Measurements from ENCODE around the gene HLA-C. TPM values are rescaled to one million over a fixed set of nuclear protein-coding genes. Genes with fewer than 3 reads are reported as not detected.
"Not testable (repeated sequence)": the region's sequence is repeated elsewhere in the genome, so short reads cannot be mapped to it uniquely, and the experiment has no call there.

HLA-C gene
- total RNA-seq, 1 experiment from 2014 or later: 219 TPM

DNA sequence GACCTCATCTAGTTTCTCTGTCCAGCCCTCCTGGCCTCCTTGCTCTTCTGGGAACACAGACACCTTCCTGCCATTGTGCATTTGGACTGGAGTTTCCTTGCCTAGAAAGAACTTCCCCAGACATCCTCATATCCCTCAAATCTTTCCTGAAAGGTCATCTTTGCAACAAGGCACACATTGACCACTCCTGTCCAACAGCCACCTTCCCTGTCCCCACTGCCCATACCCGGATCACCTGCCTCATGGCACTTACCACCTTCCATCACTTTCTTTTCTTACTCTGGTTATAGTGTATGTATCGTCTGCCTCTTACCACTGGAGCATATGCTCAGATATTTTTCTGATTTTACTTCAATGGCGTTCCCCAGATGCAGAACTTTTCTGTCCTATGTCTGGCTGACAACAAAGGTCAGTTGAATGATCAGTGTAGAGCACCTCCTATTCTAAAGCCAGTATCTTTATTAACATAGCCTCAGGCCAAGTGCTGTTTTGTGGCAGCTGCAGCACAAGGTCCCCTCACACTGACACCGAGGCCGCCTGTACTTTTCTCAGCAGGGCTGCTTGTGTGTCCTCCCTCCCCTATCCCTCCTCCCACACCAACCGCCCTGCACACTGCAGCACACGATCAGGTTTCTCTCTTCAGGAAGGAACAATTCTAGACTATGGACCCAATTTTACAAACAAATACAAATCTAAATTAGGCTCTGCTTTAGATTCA lies 4.1 kb downstream of the HLA-C start:
- ATAC-seq (no peak), DNase-seq (no peak)
- TF ChIP-seq EZH2phosphoT487 (IDR thresholded peaks at IDR 0.05; ENCODE audit: borderline replicate concordance, low read length): no peak
- TF ChIP-seq EZH2 (IDR thresholded peaks at IDR 0.05; ENCODE audit: low read length, unreplicated experiment): no peak
- TF ChIP-seq, protein P1, sequence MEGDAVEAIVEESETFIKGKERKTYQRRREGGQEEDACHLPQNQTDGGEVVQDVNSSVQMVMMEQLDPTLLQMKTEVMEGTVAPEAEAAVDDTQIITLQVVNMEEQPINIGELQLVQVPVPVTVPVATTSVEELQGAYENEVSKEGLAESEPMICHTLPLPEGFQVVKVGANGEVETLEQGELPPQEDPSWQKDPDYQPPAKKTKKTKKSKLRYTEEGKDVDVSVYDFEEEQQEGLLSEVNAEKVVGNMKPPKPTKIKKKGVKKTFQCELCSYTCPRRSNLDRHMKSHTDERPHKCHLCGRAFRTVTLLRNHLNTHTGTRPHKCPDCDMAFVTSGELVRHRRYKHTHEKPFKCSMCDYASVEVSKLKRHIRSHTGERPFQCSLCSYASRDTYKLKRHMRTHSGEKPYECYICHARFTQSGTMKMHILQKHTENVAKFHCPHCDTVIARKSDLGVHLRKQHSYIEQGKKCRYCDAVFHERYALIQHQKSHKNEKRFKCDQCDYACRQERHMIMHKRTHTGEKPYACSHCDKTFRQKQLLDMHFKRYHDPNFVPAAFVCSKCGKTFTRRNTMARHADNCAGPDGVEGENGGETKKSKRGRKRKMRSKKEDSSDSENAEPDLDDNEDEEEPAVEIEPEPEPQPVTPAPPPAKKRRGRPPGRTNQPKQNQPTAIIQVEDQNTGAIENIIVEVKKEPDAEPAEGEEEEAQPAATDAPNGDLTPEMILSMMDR (conservative IDR thresholded peaks at IDR 0.05; ENCODE audit: low read depth, low read length): no peak
- ChIA-PET POLR2A (ENCODE audit: unreplicated experiment) (no interaction called here), CTCF (no interaction called here)
- Histone ChIP-seq H3K27ac (ENCODE audit: low read length) (no peak overlapping the region), H3K27me3 (ENCODE audit: low read length) (no peaks in the 10 kb centered on the region), H3K9me2 (replicated peaks; ENCODE audit: low read length) (no peaks in the 10 kb centered on the region), H3K9me3 (ENCODE audit: low read length) (no peaks in the 10 kb centered on the region), H3K79me2 (ENCODE audit: low read length) (no peaks in the 10 kb centered on the region), H3F3A (ENCODE audit: low read length, unreplicated experiment) (no peaks in the 10 kb centered on the region), H3K4me3 (ENCODE audit: low read length) (no peak overlapping the region), H3K36me3 (ENCODE audit: low read depth, low read length) (no peaks in the 10 kb centered on the region), H3K4me2 (ENCODE audit: low read length) (no peak overlapping the region), H4K20me1 (ENCODE audit: low read length) (no peaks in the 10 kb centered on the region), H2AFZ (ENCODE audit: low read length) (no peak overlapping the region), H3K9ac (ENCODE audit: low read length) (no peak overlapping the region), H3K4me1 (ENCODE audit: insufficient read depth, low read length) (peaks cover 3% of the 10 kb centered on the region; the same call in 1 of the 2 replicates)
- intact Hi-C loops (cut with micrococcal nuclease): no loop called here
- no TSS peak for BruUV-seq (replicated peaks)

- H3K4me3 ChIP-seq (ENCODE audit: low read length): no peak overlapping the region
- intact Hi-C loops (cut with micrococcal nuclease): no loop called here
- no peak for TF ChIP-seq EZH2 (IDR thresholded peaks at IDR 0.05; ENCODE audit: low read length, unreplicated experiment)
- TF ChIP-seq, protein P1 (conservative IDR thresholded peaks at IDR 0.05; ENCODE audit: low read depth, low read length): no peak
- TF ChIP-seq EZH2phosphoT487 (IDR thresholded peaks at IDR 0.05; ENCODE audit: borderline replicate concordance, low read length): no peak
- H3K9me3 ChIP-seq (ENCODE audit: low read length): no peaks in the 10 kb centered on the region
- H3K27me3 ChIP-seq (ENCODE audit: low read length): no peaks in the 10 kb centered on the region
- no peak for ATAC-seq
- H3F3A ChIP-seq (ENCODE audit: low read length, unreplicated experiment): no peaks in the 10 kb centered on the region
- no peak for DNase-seq
- no peaks in the 10 kb centered on the region for H3K36me3 ChIP-seq (ENCODE audit: low read depth, low read length)
- H4K20me1 ChIP-seq (ENCODE audit: low read length): no peaks in the 10 kb centered on the region
- no peaks in the 10 kb centered on the region for H3K79me2 ChIP-seq (ENCODE audit: low read length)
- H3K9ac ChIP-seq (ENCODE audit: low read length): no peak overlapping the region
- H3K27ac ChIP-seq (ENCODE audit: low read length): no peak overlapping the region
- ChIA-PET CTCF (no interaction called here), POLR2A (ENCODE audit: unreplicated experiment) (no interaction called here)
- H3K9me2 ChIP-seq (replicated peaks; ENCODE audit: low read length): no peaks in the 10 kb centered on the region
- BruUV-seq (replicated peaks): no TSS peak
- no peak overlapping the region for H2AFZ ChIP-seq (ENCODE audit: low read length)
- H3K4me1 ChIP-seq (ENCODE audit: insufficient read depth, low read length): no peaks in the 10 kb centered on the region
- no peak overlapping the region for H3K4me2 ChIP-seq (ENCODE audit: low read length)
Measured at GRCh38 chr6:31266567-31267360, 5.1 kb downstream of the HLA-C start.

- Histone ChIP-seq H2AFZ (ENCODE audit: low read length) (no peak overlapping the region), H3K79me2 (ENCODE audit: low read length) (no peaks in the 10 kb centered on the region), H3K4me2 (ENCODE audit: low read length) (no peak overlapping the region), H3K9me3 (ENCODE audit: low read length) (no peaks in the 10 kb centered on the region), H3F3A (ENCODE audit: low read length, unreplicated experiment) (no peaks in the 10 kb centered on the region), H3K36me3 (ENCODE audit: low read depth, low read length) (no peaks in the 10 kb centered on the region), H3K27me3 (ENCODE audit: low read length) (no peaks in the 10 kb centered on the region), H3K9ac (ENCODE audit: low read length) (no peak overlapping the region), H3K9me2 (replicated peaks; ENCODE audit: low read length) (no peaks in the 10 kb centered on the region), H3K4me1 (ENCODE audit: insufficient read depth, low read length) (no peaks in the 10 kb centered on the region), H4K20me1 (ENCODE audit: low read length) (no peaks in the 10 kb centered on the region), H3K27ac (ENCODE audit: low read length) (no peak overlapping the region), H3K4me3 (ENCODE audit: low read length) (no peak overlapping the region)
- no peak for TF ChIP-seq EZH2phosphoT487 (IDR thresholded peaks at IDR 0.05; ENCODE audit: borderline replicate concordance, low read length)
- POLR2A ChIA-PET (ENCODE audit: unreplicated experiment): no interaction called here
- DNase-seq (no peak), ATAC-seq (no peak)
- no TSS peak for BruUV-seq (replicated peaks)
- intact Hi-C loops (cut with micrococcal nuclease): no loop called here
- CTCF ChIA-PET: no interaction called here
Measured at GRCh38 chr6:31265926-31266325, 6.0 kb downstream of the HLA-C start.

- H3K4me1 ChIP-seq (ENCODE audit: insufficient read depth, low read length); H3K27ac ChIP-seq (ENCODE audit: low read length); POLR2A ChIA-PET (ENCODE audit: unreplicated experiment); BruUV-seq (replicated peaks); DNase-seq; H3K4me3 ChIP-seq (ENCODE audit: low read length); H3K4me2 ChIP-seq (ENCODE audit: low read length); ATAC-seq; H3K9ac ChIP-seq (ENCODE audit: low read length); H3K27me3 ChIP-seq (ENCODE audit: low read length); H3K9me3 ChIP-seq (ENCODE audit: low read length); H2AFZ ChIP-seq (ENCODE audit: low read length); H3K9me2 ChIP-seq (replicated peaks; ENCODE audit: low read length); H4K20me1 ChIP-seq (ENCODE audit: low read length); H3K36me3 ChIP-seq (ENCODE audit: low read depth, low read length); H3K79me2 ChIP-seq (ENCODE audit: low read length); CTCF ChIA-PET; intact Hi-C loops (cut with micrococcal nuclease); H3F3A ChIP-seq (ENCODE audit: low read length, unreplicated experiment): not testable (repeated sequence)
Measured at GRCh38 chr6:31263346-31263933, 8.5 kb downstream of the HLA-C start.

All from PC-3 (cell line).